K562 (cell line): ENCODE results near the gene APOBEC3A.
"Not testable (repeated sequence)": the region's sequence is repeated elsewhere in the genome, so short reads cannot be mapped to it uniquely, and the experiment has no call there.

Experiments used
- CTCF ChIP-seq, 3 experiments: IDR thresholded peaks in 2 of 3; conservative IDR thresholded peaks in 1 of 3; 2 replicates each; pipeline ENCODE4 v1.5.1; 2011 to 2012; ENCODE audit warnings: low read length in 3 of 3, mild to moderate bottlenecking in 3 of 3, control low read depth in 2 of 3, improper control_type of control experiment in 1 of 3, inconsistent platforms in 1 of 3, low read depth in 1 of 3, mixed read lengths in 1 of 3, moderate library complexity in 1 of 3; ENCODE audit not compliant: insufficient read depth in 2 of 3
- CXXC5 ChIP-seq: fragments of 250-450 bp; sonication (Bioruptor Pico); IDR thresholded peaks from 2 replicates; pipeline ENCODE4 v1.8.0; 2022; ENCODE audit warnings: inconsistent platforms, mild to moderate bottlenecking, moderate library complexity
- KLF1 ChIP-seq: fragments of 450-650 bp; IDR thresholded peaks from 2 replicates; pipeline ENCODE4 v1.6.1; 2016; ENCODE audit warnings: missing genetic modification characterization, missing compliant biosample characterization
- KLF10 ChIP-seq: fragments of 250-450 bp; sonication (Bioruptor Pico); IDR thresholded peaks from 2 replicates; pipeline ENCODE4 v1.6.1; 2021; ENCODE audit warnings: matching md5 sums
- L3MBTL2 ChIP-seq: fragments of 450-650 bp; IDR thresholded peaks from 2 replicates; pipeline ENCODE4 v1.6.1; 2016; ENCODE audit warnings: mild to moderate bottlenecking, moderate library complexity
- NFXL1 ChIP-seq: fragments of 450-650 bp; formaldehyde crosslinking; IDR thresholded peaks from 2 replicates; pipeline ENCODE4 v1.4.0; 2021; ENCODE audit warnings: mild to moderate bottlenecking
- POLR2A ChIP-seq: fragments of 450-650 bp; conservative IDR thresholded peaks from 2 replicates; pipeline ENCODE4 v1.6.1; 2016
- PREB ChIP-seq: sonication (generic); formaldehyde crosslinking; IDR thresholded peaks from 2 replicates; pipeline ENCODE4 v1.8.1; 2023; ENCODE audit warnings: mild to moderate bottlenecking, missing genetic modification reagents
- ZNF232 ChIP-seq: sonication (generic); formaldehyde crosslinking; IDR thresholded peaks from 2 replicates; pipeline ENCODE4 v1.8.0; 2022; ENCODE audit warnings: mild to moderate bottlenecking, missing genetic modification reagents
- TF ChIP-seq, protein P1 (sequence below), 2 experiments: IDR thresholded peaks; 2 replicates each; pipeline ENCODE4 v1.6.1; 2012; ENCODE audit warnings: improper control_type of control experiment in 2 of 2, low read depth in 2 of 2, low read length in 2 of 2, borderline replicate concordance in 1 of 2
- TF ChIP-seq, protein P2 (sequence below): sonication (generic); formaldehyde crosslinking; IDR thresholded peaks from 2 replicates; pipeline ENCODE4 v1.8.0; 2022; ENCODE audit warnings: mild to moderate bottlenecking, missing genetic modification reagents
- TF ChIP-seq, protein P3 (sequence below): fragments of 450-650 bp; formaldehyde crosslinking; IDR thresholded peaks from 2 replicates; pipeline ENCODE4 v1.4.0; 2020; ENCODE audit warnings: mild to moderate bottlenecking, mixed read lengths

- not testable (repeated sequence) for TF ChIP-seq PREB (CRISPR knock-in tag); CXXC5 (CRISPR knock-in tag); NFXL1 (CRISPR knock-in tag); ZNF232; KLF1 (tag); KLF10 (CRISPR knock-in tag); L3MBTL2; CTCF (IDR thresholded peaks at IDR 0.05 in 2 of 3, conservative IDR thresholded peaks at IDR 0.05 in 1 of 3; ENCODE audit: insufficient read depth in 2 of 3, low read depth in 1 of 3, low read length in 3 of 3); POLR2A
- TF ChIP-seq, protein P1, sequence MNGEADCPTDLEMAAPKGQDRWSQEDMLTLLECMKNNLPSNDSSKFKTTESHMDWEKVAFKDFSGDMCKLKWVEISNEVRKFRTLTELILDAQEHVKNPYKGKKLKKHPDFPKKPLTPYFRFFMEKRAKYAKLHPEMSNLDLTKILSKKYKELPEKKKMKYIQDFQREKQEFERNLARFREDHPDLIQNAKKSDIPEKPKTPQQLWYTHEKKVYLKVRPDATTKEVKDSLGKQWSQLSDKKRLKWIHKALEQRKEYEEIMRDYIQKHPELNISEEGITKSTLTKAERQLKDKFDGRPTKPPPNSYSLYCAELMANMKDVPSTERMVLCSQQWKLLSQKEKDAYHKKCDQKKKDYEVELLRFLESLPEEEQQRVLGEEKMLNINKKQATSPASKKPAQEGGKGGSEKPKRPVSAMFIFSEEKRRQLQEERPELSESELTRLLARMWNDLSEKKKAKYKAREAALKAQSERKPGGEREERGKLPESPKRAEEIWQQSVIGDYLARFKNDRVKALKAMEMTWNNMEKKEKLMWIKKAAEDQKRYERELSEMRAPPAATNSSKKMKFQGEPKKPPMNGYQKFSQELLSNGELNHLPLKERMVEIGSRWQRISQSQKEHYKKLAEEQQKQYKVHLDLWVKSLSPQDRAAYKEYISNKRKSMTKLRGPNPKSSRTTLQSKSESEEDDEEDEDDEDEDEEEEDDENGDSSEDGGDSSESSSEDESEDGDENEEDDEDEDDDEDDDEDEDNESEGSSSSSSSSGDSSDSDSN (IDR thresholded peaks at IDR 0.05; ENCODE audit: borderline replicate concordance in 1 of 2, low read depth in 2 of 2, low read length in 2 of 2), result not testable (repeated sequence)
- TF ChIP-seq, protein P2, sequence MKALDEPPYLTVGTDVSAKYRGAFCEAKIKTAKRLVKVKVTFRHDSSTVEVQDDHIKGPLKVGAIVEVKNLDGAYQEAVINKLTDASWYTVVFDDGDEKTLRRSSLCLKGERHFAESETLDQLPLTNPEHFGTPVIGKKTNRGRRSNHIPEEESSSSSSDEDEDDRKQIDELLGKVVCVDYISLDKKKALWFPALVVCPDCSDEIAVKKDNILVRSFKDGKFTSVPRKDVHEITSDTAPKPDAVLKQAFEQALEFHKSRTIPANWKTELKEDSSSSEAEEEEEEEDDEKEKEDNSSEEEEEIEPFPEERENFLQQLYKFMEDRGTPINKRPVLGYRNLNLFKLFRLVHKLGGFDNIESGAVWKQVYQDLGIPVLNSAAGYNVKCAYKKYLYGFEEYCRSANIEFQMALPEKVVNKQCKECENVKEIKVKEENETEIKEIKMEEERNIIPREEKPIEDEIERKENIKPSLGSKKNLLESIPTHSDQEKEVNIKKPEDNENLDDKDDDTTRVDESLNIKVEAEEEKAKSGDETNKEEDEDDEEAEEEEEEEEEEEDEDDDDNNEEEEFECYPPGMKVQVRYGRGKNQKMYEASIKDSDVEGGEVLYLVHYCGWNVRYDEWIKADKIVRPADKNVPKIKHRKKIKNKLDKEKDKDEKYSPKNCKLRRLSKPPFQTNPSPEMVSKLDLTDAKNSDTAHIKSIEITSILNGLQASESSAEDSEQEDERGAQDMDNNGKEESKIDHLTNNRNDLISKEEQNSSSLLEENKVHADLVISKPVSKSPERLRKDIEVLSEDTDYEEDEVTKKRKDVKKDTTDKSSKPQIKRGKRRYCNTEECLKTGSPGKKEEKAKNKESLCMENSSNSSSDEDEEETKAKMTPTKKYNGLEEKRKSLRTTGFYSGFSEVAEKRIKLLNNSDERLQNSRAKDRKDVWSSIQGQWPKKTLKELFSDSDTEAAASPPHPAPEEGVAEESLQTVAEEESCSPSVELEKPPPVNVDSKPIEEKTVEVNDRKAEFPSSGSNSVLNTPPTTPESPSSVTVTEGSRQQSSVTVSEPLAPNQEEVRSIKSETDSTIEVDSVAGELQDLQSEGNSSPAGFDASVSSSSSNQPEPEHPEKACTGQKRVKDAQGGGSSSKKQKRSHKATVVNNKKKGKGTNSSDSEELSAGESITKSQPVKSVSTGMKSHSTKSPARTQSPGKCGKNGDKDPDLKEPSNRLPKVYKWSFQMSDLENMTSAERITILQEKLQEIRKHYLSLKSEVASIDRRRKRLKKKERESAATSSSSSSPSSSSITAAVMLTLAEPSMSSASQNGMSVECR, result not testable (repeated sequence)
- TF ChIP-seq, protein P3, sequence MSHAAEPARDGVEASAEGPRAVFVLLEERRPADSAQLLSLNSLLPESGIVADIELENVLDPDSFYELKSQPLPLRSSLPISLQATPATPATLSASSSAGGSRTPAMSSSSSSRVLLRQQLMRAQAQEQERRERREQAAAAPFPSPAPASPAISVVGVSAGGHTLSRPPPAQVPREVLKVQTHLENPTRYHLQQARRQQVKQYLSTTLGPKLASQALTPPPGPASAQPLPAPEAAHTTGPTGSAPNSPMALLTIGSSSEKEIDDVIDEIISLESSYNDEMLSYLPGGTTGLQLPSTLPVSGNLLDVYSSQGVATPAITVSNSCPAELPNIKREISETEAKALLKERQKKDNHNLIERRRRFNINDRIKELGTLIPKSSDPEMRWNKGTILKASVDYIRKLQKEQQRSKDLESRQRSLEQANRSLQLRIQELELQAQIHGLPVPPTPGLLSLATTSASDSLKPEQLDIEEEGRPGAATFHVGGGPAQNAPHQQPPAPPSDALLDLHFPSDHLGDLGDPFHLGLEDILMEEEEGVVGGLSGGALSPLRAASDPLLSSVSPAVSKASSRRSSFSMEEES, result not testable (repeated sequence)
These were observed 19.9 kb downstream of the APOBEC3A start for GRCh38 chr22:38977289-38977688.
